Endodermal cell (in vitro differentiated cells): ENCODE measurements around the gene CPNE2. TPM values are rescaled to one million over a fixed set of nuclear protein-coding genes. Genes with fewer than 3 reads are reported as not detected.

ENCODE experiments used
- DNase-seq: peaks from one replicate; pipeline ENCODE4 v3.0.0-alpha.2; 2017
- H3K27ac ChIP-seq: 2 replicates; pipeline ENCODE4 v1.5.1; 2013; ENCODE audit warnings: mild to moderate bottlenecking, low read depth, low read length, moderate library complexity
- H3K27me3 ChIP-seq: 2 replicates; pipeline ENCODE4 v1.6.1; 2013; ENCODE audit warnings: mild to moderate bottlenecking, low read length, moderate library complexity; ENCODE audit not compliant: insufficient read depth, control insufficient read depth, poor library complexity, severe bottlenecking
- H3K36me3 ChIP-seq: 2 replicates; pipeline ENCODE4 v1.7.0; 2013; ENCODE audit warnings: mild to moderate bottlenecking, low read length, moderate library complexity; ENCODE audit not compliant: control insufficient read depth, insufficient read depth
- H3K4me1 ChIP-seq: one replicate; pipeline ENCODE4 v1.7.0; 2013; ENCODE audit warnings: low read length; ENCODE audit not compliant: control insufficient read depth, insufficient read depth
- H3K4me3 ChIP-seq: 2 replicates; pipeline ENCODE4 v1.5.1; 2013; ENCODE audit warnings: mild to moderate bottlenecking, low read length, moderate library complexity
- H3K9ac ChIP-seq: 2 replicates; pipeline ENCODE4 v1.6.1; 2013; ENCODE audit warnings: mild to moderate bottlenecking, low read length, moderate library complexity; ENCODE audit not compliant: poor library complexity, severe bottlenecking; ENCODE audit errors: extremely low read depth
- H3K9me3 ChIP-seq: 2 replicates; pipeline ENCODE4 v1.6.1; 2013; ENCODE audit warnings: mild to moderate bottlenecking, low read length, moderate library complexity; ENCODE audit not compliant: control insufficient read depth
- H3K27ac Mint-ChIP-seq: 2 replicates; pipeline ENCODE4 v1.8.0; 2020; ENCODE audit warnings: mixed read lengths
- H3K27me3 Mint-ChIP-seq: 2 replicates; pipeline ENCODE4 v1.8.0; 2021; ENCODE audit warnings: mild to moderate bottlenecking, mixed read lengths; ENCODE audit not compliant: insufficient read depth
- H3K36me3 Mint-ChIP-seq: 2 replicates; pipeline ENCODE4 v1.8.0; 2020; ENCODE audit warnings: low read depth, mixed read lengths
- H3K4me1 Mint-ChIP-seq: 2 replicates; pipeline ENCODE4 v1.8.0; 2020; ENCODE audit warnings: mixed read lengths
- H3K4me3 Mint-ChIP-seq: 2 replicates; pipeline ENCODE4 v1.8.0; 2020; ENCODE audit warnings: mild to moderate bottlenecking, moderate library complexity, mixed read lengths
- H3K9me3 Mint-ChIP-seq: 2 replicates; pipeline ENCODE4 v1.8.0; 2020; ENCODE audit warnings: mild to moderate bottlenecking, mixed read lengths
- CTCF ChIP-seq: fragments of 200-600 bp; sonication (generic); conservative IDR thresholded peaks from 2 replicates; pipeline ENCODE4 v1.5.0; 2021; ENCODE audit warnings: antibody characterized with exemption, mild to moderate bottlenecking
- WGBS, 2 experiments: methylation state at CpG; one replicate each; pipeline versions ENCODE4 v1.1.5 to v1.1.7; 2013; ENCODE audit warnings: missing lambda C conversion rate in 2 of 2, mixed read lengths in 1 of 2; ENCODE audit not compliant: insufficient coverage in 1 of 2, insufficient read length in 1 of 2; 5-methylcytosine and 5-hydroxymethylcytosine counted together
- total RNA-seq, 2 donors: library from RNA; stranded (reverse); fragmentation: NEBNext Ultra II Directional in 1 of 2; extraction: Animal tissue kit (Norgen Biotek cat#: 25700) in 1 of 2; gene quantifications; 2 replicates in 1 of 2; 3 replicates in 1 of 2; pipeline ENCODE4 v1.2.1, GENCODE V29; 2021

Gene CPNE2
- total RNA-seq, 2 donors from 2014 or later, result 12.3 to 16.6 TPM

GRCh38 chr16:57145046-57146021, 53.0 kb downstream of the CPNE2 start:
- H3K4me3 Mint-ChIP-seq, result no peak overlapping the region
- 79 to 83% methylated on average over 7 to 14 of the region's 14 CpGs for WGBS, 2 experiments
- no peak overlapping the region for H3K4me3 ChIP-seq
- no peak overlapping the region for H3K27ac Mint-ChIP-seq
- peaks cover 21% of the 10 kb centered on the region for H3K4me1 Mint-ChIP-seq
- H3K9me3 ChIP-seq, result no peaks in the 10 kb centered on the region
- DNase-seq, result no peak
- no peaks in the 10 kb centered on the region for H3K27me3 ChIP-seq
- H3K9ac ChIP-seq, result no peak overlapping the region
- H3K36me3 ChIP-seq, result no peaks in the 10 kb centered on the region
- TF ChIP-seq CTCF, result no peak
- peaks cover 13% of the 10 kb centered on the region for H3K4me1 ChIP-seq
- H3K27ac ChIP-seq, result no peak overlapping the region
- H3K36me3 Mint-ChIP-seq, result no peaks in the 10 kb centered on the region
- no peaks in the 10 kb centered on the region for H3K9me3 Mint-ChIP-seq
- no peaks in the 10 kb centered on the region for H3K27me3 Mint-ChIP-seq

- no peak for DNase-seq
- H3K27ac Mint-ChIP-seq, result no peak overlapping the region
- no peak overlapping the region for H3K9ac ChIP-seq
- no peaks in the 10 kb centered on the region for H3K36me3 Mint-ChIP-seq
- H3K36me3 ChIP-seq, result peaks cover 2% of the 10 kb centered on the region
- H3K27me3 Mint-ChIP-seq, result no peaks in the 10 kb centered on the region
- no peaks in the 10 kb centered on the region for H3K9me3 ChIP-seq
- no peak overlapping the region for H3K4me3 ChIP-seq
- TF ChIP-seq CTCF, result no peak
- H3K4me1 ChIP-seq, result peaks cover 13% of the 10 kb centered on the region
- H3K4me3 Mint-ChIP-seq, result no peak overlapping the region
- no peaks in the 10 kb centered on the region for H3K9me3 Mint-ChIP-seq
- no peak overlapping the region for H3K27ac ChIP-seq
- H3K27me3 ChIP-seq, result no peaks in the 10 kb centered on the region
- WGBS, 2 experiments, result 95% methylated on average over 13 to 24 of the region's 24 CpGs
- H3K4me1 Mint-ChIP-seq, result peaks cover 27% of the 10 kb centered on the region
Observed at GRCh38 chr16:57146040-57146647, 53.8 kb downstream of the CPNE2 start.

- H3K27ac Mint-ChIP-seq, result no peak overlapping the region
- peak; percentile 87 for DNase-seq
- no peak overlapping the region for H3K27ac ChIP-seq
- no peak overlapping the region for H3K4me3 ChIP-seq
- peaks cover 4% of the 10 kb centered on the region for H3K36me3 ChIP-seq
- H3K9me3 Mint-ChIP-seq, result no peaks in the 10 kb centered on the region
- 90 to 98% methylated on average over 5 of the region's 5 CpGs for WGBS, 2 experiments
- no peaks in the 10 kb centered on the region for H3K36me3 Mint-ChIP-seq
- H3K4me3 Mint-ChIP-seq, result no peak overlapping the region
- TF ChIP-seq CTCF, result peak; percentile 74
- H3K27me3 Mint-ChIP-seq, result no peaks in the 10 kb centered on the region
- no peak overlapping the region for H3K9ac ChIP-seq
- peaks cover 33% of the 10 kb centered on the region for H3K4me1 Mint-ChIP-seq
- peaks cover 13% of the 10 kb centered on the region for H3K4me1 ChIP-seq
- no peaks in the 10 kb centered on the region for H3K9me3 ChIP-seq
- H3K27me3 ChIP-seq, result no peaks in the 10 kb centered on the region
Observed at GRCh38 chr16:57146735-57147134, 54.4 kb downstream of the CPNE2 start.
